ENCODE results near the gene SLC39A3. TPM values are rescaled to one million over a fixed set of nuclear protein-coding genes. Genes with fewer than 3 reads are reported as not detected.

Gene SLC39A3
- total RNA-seq, 1 donor from 2014 or later, result 33.1 TPM

DNA sequence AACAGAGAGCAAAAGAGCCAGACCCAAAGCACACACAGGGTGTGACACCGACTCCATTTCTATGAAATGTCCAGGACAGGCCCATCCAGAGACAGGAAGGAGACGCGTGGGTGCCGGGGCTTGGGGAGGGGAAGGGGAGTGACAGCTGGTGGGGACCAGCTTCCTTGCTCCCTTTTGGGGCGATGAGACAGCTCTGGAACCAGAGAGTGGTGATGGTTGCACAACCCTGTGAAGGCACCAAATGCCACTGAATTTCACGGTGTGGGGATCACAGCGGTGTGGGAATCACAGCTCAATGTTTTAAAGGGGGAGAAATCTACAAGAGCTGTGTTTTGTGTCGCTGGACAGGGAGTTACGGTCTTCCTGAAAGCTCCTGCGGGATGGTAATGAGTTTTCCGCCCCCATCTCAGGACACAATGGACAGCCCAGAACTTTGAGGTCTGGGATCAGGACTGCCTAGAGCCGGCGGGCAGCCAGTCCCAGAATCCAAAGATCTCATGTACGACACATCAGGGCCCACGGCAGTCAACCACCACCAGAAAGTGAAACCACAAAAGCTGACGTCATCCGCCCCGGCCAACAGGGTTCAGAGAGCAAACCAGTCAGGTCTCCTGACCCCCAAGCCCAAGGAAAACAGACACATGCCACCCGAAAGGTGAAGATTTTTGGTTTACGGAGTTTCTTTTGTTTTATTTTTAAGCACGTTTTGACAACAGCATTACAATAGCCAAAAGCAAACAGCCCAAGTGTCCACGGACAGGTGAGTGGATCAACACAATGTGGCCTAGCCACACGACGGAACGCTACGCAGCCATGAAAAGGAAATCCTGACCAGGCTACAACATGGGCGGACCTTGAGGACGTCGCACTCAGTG lies 36.0 kb upstream of the SLC39A3 start:
- no peak for DNase-seq (ENCODE audit: extremely low spot score, unreplicated experiment)
- H3K9me3 Mint-ChIP-seq, result no peaks in the 10 kb centered on the region
- peaks cover 20% of the 10 kb centered on the region for H3K4me1 Mint-ChIP-seq (ENCODE audit: unreplicated experiment)
- no peaks in the 10 kb centered on the region for H3K27me3 Mint-ChIP-seq
- peaks cover 6% of the 10 kb centered on the region for H3K36me3 Mint-ChIP-seq
- H3K27ac Mint-ChIP-seq, result peak overlapping the region; percentile 63
- peak overlapping the region; percentile 9 for H3K4me3 Mint-ChIP-seq
- TF ChIP-seq, protein P1, sequence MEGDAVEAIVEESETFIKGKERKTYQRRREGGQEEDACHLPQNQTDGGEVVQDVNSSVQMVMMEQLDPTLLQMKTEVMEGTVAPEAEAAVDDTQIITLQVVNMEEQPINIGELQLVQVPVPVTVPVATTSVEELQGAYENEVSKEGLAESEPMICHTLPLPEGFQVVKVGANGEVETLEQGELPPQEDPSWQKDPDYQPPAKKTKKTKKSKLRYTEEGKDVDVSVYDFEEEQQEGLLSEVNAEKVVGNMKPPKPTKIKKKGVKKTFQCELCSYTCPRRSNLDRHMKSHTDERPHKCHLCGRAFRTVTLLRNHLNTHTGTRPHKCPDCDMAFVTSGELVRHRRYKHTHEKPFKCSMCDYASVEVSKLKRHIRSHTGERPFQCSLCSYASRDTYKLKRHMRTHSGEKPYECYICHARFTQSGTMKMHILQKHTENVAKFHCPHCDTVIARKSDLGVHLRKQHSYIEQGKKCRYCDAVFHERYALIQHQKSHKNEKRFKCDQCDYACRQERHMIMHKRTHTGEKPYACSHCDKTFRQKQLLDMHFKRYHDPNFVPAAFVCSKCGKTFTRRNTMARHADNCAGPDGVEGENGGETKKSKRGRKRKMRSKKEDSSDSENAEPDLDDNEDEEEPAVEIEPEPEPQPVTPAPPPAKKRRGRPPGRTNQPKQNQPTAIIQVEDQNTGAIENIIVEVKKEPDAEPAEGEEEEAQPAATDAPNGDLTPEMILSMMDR (conservative IDR thresholded peaks at IDR 0.05), result no peak

DNA sequence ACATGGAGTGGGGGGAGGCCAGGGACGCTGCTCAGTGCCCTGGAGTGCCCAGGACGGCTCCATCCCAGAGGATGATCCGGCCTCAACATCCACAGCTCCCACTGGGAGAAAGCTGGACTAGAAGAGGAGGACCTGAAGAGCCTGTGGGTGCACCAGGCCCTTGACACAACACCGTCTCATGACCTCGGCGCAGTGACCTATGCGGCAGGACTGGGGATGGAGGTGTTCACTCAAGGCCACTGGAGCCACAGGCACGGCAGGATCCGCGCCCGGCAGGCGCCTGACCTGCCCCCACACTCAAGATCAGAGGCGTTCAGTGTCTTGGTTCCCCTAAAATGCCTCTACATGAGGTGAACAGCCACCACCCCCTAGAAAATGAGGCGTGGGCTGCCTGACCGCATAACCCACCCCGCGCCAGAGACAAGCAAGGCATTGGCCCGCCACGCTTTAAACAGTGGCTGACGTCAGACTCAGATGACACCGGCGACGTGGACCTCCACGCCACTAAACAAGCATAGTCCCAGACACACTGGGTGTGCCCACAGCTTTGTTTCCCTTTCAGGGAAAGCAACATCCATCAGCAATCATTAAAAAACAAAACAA lies 35.2 kb upstream of the SLC39A3 start:
- H3K9me3 Mint-ChIP-seq, result no peaks in the 10 kb centered on the region
- H3K36me3 Mint-ChIP-seq, result peaks cover 6% of the 10 kb centered on the region
- H3K27ac Mint-ChIP-seq, result peak overlapping the region; percentile 63
- H3K27me3 Mint-ChIP-seq, result no peaks in the 10 kb centered on the region
- H3K4me1 Mint-ChIP-seq (ENCODE audit: unreplicated experiment), result peaks cover 20% of the 10 kb centered on the region
- peak overlapping the region; percentile 9 for H3K4me3 Mint-ChIP-seq
- TF ChIP-seq, protein P1 (conservative IDR thresholded peaks at IDR 0.05), result no peak
- no peak for DNase-seq (ENCODE audit: extremely low spot score, unreplicated experiment)

DNA sequence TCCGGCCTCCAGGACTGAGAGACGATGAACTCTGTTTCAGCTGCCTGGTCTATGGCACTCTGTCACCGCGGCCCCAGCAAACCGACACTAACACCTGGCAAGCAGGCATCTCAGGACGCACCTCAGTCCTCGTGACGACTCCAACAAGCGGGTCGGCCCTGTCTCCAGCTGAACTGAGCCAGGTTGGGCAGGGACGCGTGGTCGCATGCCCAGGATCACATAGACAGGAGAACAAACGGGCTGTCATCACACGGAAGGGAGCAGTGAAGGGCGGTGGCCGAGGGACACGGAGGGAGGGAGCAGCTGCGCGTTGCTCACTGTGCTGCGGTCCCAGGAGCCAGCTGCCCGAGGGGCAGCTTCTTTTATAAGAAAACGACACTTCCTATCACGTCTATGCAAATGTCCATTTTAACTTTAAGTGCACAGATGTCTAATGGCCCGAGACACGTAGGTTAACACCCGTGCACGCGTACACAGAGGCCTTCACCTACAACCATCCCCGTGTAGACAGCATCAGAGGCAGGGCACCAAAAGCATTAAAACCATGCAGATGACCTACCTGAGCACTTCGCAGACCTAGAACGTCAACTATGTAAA lies 34.4 kb upstream of the SLC39A3 start:
- Mint-ChIP-seq H3K27ac (peak overlapping the region; percentile 45), H3K36me3 (peaks cover 6% of the 10 kb centered on the region), H3K9me3 (no peaks in the 10 kb centered on the region), H3K27me3 (no peaks in the 10 kb centered on the region), H3K4me1 (ENCODE audit: unreplicated experiment) (peaks cover 20% of the 10 kb centered on the region), H3K4me3 (no peak overlapping the region)
- no peak for DNase-seq (ENCODE audit: extremely low spot score, unreplicated experiment)
- TF ChIP-seq, protein P1 (conservative IDR thresholded peaks at IDR 0.05), result no peak

- no peak for DNase-seq (ENCODE audit: extremely low spot score, unreplicated experiment)
- TF ChIP-seq, protein P1 (conservative IDR thresholded peaks at IDR 0.05), result no peak
- Mint-ChIP-seq H3K4me3 (no peak overlapping the region), H3K27ac (peak overlapping the region; percentile 34), H3K9me3 (no peaks in the 10 kb centered on the region), H3K27me3 (no peaks in the 10 kb centered on the region), H3K4me1 (ENCODE audit: unreplicated experiment) (peaks cover 20% of the 10 kb centered on the region), H3K36me3 (peaks cover 6% of the 10 kb centered on the region)
These were observed 32.2 kb upstream of the SLC39A3 start for GRCh38 chr19:2771786-2772674.

All from type B pancreatic cell (in vitro differentiated cells).